HG02870 (cell line): ENCODE results near the gene ZEB1.
"Not testable (repeated sequence)": the region's sequence is repeated elsewhere in the genome, so short reads cannot be mapped to it uniquely, and the experiment has no call there.

Source experiments
- ATAC-seq: cut with Tn5 transposase; IDR thresholded peaks from one replicate; pipeline ENCODE4 v1.9.1; 2021; ENCODE audit warnings: mild to moderate bottlenecking, moderate library complexity; ENCODE audit not compliant: unreplicated experiment

The ZEB1 gene

GRCh38 chr10:31363696-31364095, 44.7 kb downstream of the ZEB1 start:
- ATAC-seq: not testable (repeated sequence)

GRCh38 chr10:31364238-31364637, 45.2 kb downstream of the ZEB1 start:
- ATAC-seq: not testable (repeated sequence)

- ATAC-seq: no peak
Observed at GRCh38 chr10:31366703-31367102, 47.7 kb downstream of the ZEB1 start.

- no peak for ATAC-seq
Observed at GRCh38 chr10:31368724-31369123, 49.7 kb downstream of the ZEB1 start.

- no peak for ATAC-seq
Observed at GRCh38 chr10:31372439-31372838, 53.4 kb downstream of the ZEB1 start.

GRCh38 chr10:31374146-31374696, 55.2 kb downstream of the ZEB1 start:
- ATAC-seq: no peak

GRCh38 chr10:31381171-31381570, 62.2 kb downstream of the ZEB1 start:
- no peak for ATAC-seq

- ATAC-seq: no peak
Observed at GRCh38 chr10:31381766-31382316, 62.8 kb downstream of the ZEB1 start.

GRCh38 chr10:31383810-31384588, 65.0 kb downstream of the ZEB1 start:
- ATAC-seq: peak; percentile 95

- peak; percentile 28 for ATAC-seq
Observed at GRCh38 chr10:31384589-31384949, 65.6 kb downstream of the ZEB1 start.

- no peak for ATAC-seq
Observed at GRCh38 chr10:31390804-31391203, 71.8 kb downstream of the ZEB1 start.

GRCh38 chr10:31393844-31394243, 74.8 kb downstream of the ZEB1 start:
- no peak for ATAC-seq

GRCh38 chr10:31395695-31396094, 76.7 kb downstream of the ZEB1 start:
- no peak for ATAC-seq

GRCh38 chr10:31396376-31396775, 77.4 kb downstream of the ZEB1 start:
- no peak for ATAC-seq

- no peak for ATAC-seq
Observed at GRCh38 chr10:31397852-31398251, 78.8 kb downstream of the ZEB1 start.

GRCh38 chr10:31399171-31399570, 80.2 kb downstream of the ZEB1 start:
- ATAC-seq: no peak

- ATAC-seq: no peak
Observed at GRCh38 chr10:31399631-31400030, 80.6 kb downstream of the ZEB1 start.

- no peak for ATAC-seq
Observed at GRCh38 chr10:31401287-31401686, 82.3 kb downstream of the ZEB1 start.

- no peak for ATAC-seq
Observed at GRCh38 chr10:31404640-31405039, 85.6 kb downstream of the ZEB1 start.

GRCh38 chr10:31405829-31406228, 86.8 kb downstream of the ZEB1 start:
- not testable (repeated sequence) for ATAC-seq

GRCh38 chr10:31412397-31412796, 93.4 kb downstream of the ZEB1 start:
- ATAC-seq: not testable (repeated sequence)

GRCh38 chr10:31413325-31413724, 94.3 kb downstream of the ZEB1 start:
- ATAC-seq: no peak
